Thyroid gland (tissue), 4 donors: ENCODE data around the gene CEP72. TPM values are rescaled to one million over a fixed set of nuclear protein-coding genes. Genes with fewer than 3 reads are reported as not detected.

Source experiments
- DNase-seq, 2 donors: peaks; one replicate each; pipeline ENCODE4 v3.0.0-alpha.2; 2019
- H3K27ac ChIP-seq, 3 donors: fragments of 200-600 bp; sonication (generic); 1 replicate in 2 of 3; 2 replicates in 1 of 3; pipeline ENCODE4 v1.5.1; 2016 to 2019; ENCODE audit warnings: mild to moderate bottlenecking in 1 of 3, moderate library complexity in 1 of 3
- H3K27me3 ChIP-seq: fragments of 200-600 bp; sonication (generic); one replicate; pipeline ENCODE4 v1.5.1; 2019
- H3K36me3 ChIP-seq, 2 donors: fragments of 200-600 bp; sonication (generic); one replicate each; pipeline ENCODE4 v1.5.1; 2016 to 2019
- H3K4me1 ChIP-seq, 2 donors: fragments of 200-600 bp; sonication (generic); one replicate each; pipeline ENCODE4 v1.5.1; 2017 to 2019
- H3K4me3 ChIP-seq, 3 donors: fragments of 200-600 bp; sonication (generic); replicated peaks in 1 of 3; 1 replicate in 2 of 3; 2 replicates in 1 of 3; pipeline ENCODE4 v1.5.1; 2016; ENCODE audit warnings: mild to moderate bottlenecking in 1 of 3
- H3K9me3 ChIP-seq: fragments of 200-600 bp; sonication (generic); one replicate; pipeline ENCODE4 v1.5.1; 2017
- CTCF ChIP-seq, 6 experiments: fragments of 200-600 bp in 3 of 6; fragments of 450-650 bp in 3 of 6; sonication (generic) in 3 of 6; IDR thresholded peaks; one replicate each; pipeline ENCODE4 v1.5.1; 2016 to 2019; ENCODE audit warnings: antibody characterized with exemption in 6 of 6, mild to moderate bottlenecking in 2 of 6, inconsistent platforms in 1 of 6, moderate library complexity in 1 of 6
- POLR2A ChIP-seq, 2 donors: fragments of 450-650 bp; IDR thresholded peaks; one replicate each; pipeline ENCODE4 v1.6.1; 2017; ENCODE audit warnings: antibody characterized with exemption in 2 of 2, mild to moderate bottlenecking in 2 of 2, moderate library complexity in 1 of 2
- WGBS, 2 donors: methylation state at CpG; one replicate each; pipeline ENCODE4 v1.1.5; 2017; 5-methylcytosine and 5-hydroxymethylcytosine counted together
- intact Hi-C: fragments of 100-400 bp; cut with DNase I; formaldehyde crosslinking; loops from one replicate; pipeline ENCODE4 v1.15.1; 2023
- total RNA-seq, 4 donors: library from RNA; depleted of rRNA; stranded (reverse); fragments of >200 nt; gene quantifications; one replicate each; pipeline ENCODE4 v1.2.3, GENCODE V29; 2016

Gene CEP72
- total RNA-seq, 4 donors from 2014 or later = 3.4 to 7.6 (median 4.6) TPM

DNA sequence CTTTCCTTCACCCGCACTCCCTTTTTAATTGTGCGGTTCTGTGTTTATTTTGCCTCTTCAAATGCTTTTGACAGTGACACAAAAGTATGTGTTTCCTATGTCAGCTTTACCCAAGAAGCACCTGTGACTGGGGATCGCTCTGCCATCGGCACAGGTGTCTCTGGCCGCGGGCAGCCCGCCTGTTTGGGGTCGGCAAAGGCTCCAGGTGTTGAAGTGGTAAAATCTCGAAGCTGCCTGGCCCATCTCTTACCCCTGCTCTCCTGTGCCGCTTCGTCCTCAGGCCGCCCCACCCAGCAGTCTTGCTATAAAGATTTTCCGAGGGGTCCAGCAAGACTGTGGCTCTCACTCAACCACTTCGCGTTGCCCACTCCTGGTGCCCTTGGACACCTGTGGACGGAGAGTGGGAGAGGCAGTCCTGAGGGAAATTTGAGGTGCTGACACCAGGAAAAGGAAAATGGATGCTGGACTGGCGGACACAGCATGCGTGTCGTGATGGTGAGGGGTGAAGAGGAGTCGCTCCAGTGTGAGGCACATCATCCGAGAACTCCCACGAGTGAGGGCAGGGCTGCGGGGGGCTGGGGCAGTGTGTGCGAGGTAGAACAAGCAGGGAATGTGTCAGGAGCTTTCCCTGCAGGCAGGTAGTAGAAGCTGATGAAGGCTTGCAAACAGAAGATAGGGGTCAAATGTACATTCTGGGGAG lies 29.1 kb upstream of the CEP72 start:
- intact Hi-C loops = no loop called here
- DNase-seq = no peak
- H3K4me3 ChIP-seq = no peak overlapping the region
- no peaks in the 10 kb centered on the region for H3K27me3 ChIP-seq
- H3K9me3 ChIP-seq = no peaks in the 10 kb centered on the region
- H3K36me3 ChIP-seq = no peaks in the 10 kb centered on the region
- H3K27ac ChIP-seq = no peak overlapping the region
- TF ChIP-seq CTCF (IDR thresholded peaks at IDR 0.05) (no peak), POLR2A (IDR thresholded peaks at IDR 0.05) (no peak)
- H3K4me1 ChIP-seq = no peaks in the 10 kb centered on the region
- 83 to 91% methylated on average over 24 of the region's 24 CpGs for WGBS, 2 donors

DNA sequence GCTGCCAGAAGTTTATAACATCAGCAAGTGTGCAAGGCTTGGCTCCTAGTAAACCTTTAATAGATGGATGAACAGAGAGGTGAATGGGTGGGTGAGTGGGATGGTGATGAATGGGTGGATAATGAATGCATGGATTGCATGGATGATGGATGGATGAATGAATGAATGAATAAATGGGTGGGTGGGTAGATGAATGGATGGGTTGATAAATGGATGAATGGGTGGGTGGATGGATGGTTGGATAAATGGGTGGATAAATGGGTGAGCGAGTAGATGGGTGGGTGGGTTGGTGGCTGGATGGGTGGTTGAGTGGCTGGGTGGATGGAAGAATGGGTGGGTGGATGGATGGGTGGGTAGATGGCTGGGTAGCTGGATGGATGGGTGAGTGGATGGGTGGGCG lies 28.5 kb upstream of the CEP72 start:
- no peaks in the 10 kb centered on the region for H3K9me3 ChIP-seq
- no peak for TF ChIP-seq POLR2A (IDR thresholded peaks at IDR 0.05)
- no peak for TF ChIP-seq CTCF (IDR thresholded peaks at IDR 0.05)
- 57 to 67% methylated on average over 2 of the region's 2 CpGs for WGBS, 2 donors
- no peak overlapping the region for H3K27ac ChIP-seq
- H3K4me3 ChIP-seq = no peak overlapping the region
- intact Hi-C loops = no loop called here
- H3K36me3 ChIP-seq = no peaks in the 10 kb centered on the region
- H3K27me3 ChIP-seq = no peaks in the 10 kb centered on the region
- H3K4me1 ChIP-seq = no peaks in the 10 kb centered on the region
- no peak for DNase-seq

GRCh38 chr5:584216-584615 lies 27.9 kb upstream of the CEP72 start:
- no peaks in the 10 kb centered on the region for H3K27me3 ChIP-seq
- DNase-seq = no peak
- no peak overlapping the region for H3K27ac ChIP-seq
- no peak for TF ChIP-seq POLR2A (IDR thresholded peaks at IDR 0.05)
- no peak for TF ChIP-seq CTCF (IDR thresholded peaks at IDR 0.05)
- intact Hi-C loops = no loop called here
- no peaks in the 10 kb centered on the region for H3K9me3 ChIP-seq
- H3K36me3 ChIP-seq = no peaks in the 10 kb centered on the region
- no peaks in the 10 kb centered on the region for H3K4me1 ChIP-seq
- 87 to 91% methylated on average over 2 of the region's 2 CpGs for WGBS, 2 donors
- no peak overlapping the region for H3K4me3 ChIP-seq

DNA sequence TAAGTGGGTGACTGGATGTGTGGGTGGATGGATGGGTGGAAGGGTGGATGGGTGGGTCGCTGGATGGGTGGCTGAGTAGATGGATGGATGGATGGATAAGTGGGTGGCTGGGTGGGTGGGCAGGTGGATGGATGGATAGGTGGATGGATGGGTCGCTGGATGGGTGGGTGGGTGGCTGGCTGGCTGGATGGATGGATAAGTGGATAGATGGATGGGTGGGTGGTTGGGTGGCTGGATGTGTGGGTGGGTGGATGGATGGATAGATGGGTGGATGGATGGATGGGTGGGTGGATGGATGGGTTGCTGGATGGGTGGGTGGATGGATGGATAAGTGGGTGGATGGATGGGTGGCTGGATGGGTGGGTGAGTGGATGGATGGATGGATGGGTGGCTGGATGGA lies 27.3 kb upstream of the CEP72 start:
- H3K36me3 ChIP-seq = no peaks in the 10 kb centered on the region
- H3K4me1 ChIP-seq = no peaks in the 10 kb centered on the region
- no peak overlapping the region for H3K27ac ChIP-seq
- H3K9me3 ChIP-seq = no peaks in the 10 kb centered on the region
- TF ChIP-seq POLR2A (IDR thresholded peaks at IDR 0.05) (no peak), CTCF (IDR thresholded peaks at IDR 0.05) (no peak)
- WGBS, 2 donors = 80% methylated on average over 2 of the region's 2 CpGs
- DNase-seq = no peak
- H3K4me3 ChIP-seq = no peak overlapping the region
- intact Hi-C loops = no loop called here
- no peaks in the 10 kb centered on the region for H3K27me3 ChIP-seq

GRCh38 chr5:585556-585955 lies 26.6 kb upstream of the CEP72 start:
- Histone ChIP-seq H3K9me3 (no peaks in the 10 kb centered on the region), H3K27me3 (no peaks in the 10 kb centered on the region), H3K4me3 (no peak overlapping the region), H3K36me3 (no peaks in the 10 kb centered on the region), H3K4me1 (no peaks in the 10 kb centered on the region), H3K27ac (no peak overlapping the region)
- no peak for TF ChIP-seq CTCF (IDR thresholded peaks at IDR 0.05)
- DNase-seq = no peak
- intact Hi-C loops = no loop called here
- WGBS, 2 donors = 84 to 86% methylated on average over 5 to 9 of the region's 9 CpGs
